ENCODE measurements around the gene SCUBE1. TPM values are rescaled to one million over a fixed set of nuclear protein-coding genes. Genes with fewer than 3 reads are reported as not detected.

Gene SCUBE1
- total RNA-seq, 1 experiment from 2014 or later: not detected

- DNase-seq: no peak
- H3K9me3 ChIP-seq (ENCODE audit: insufficient read depth, low read depth): no peaks in the 10 kb centered on the region
- CTCF ChIA-PET: no interaction called here
- no peak overlapping the region for H3K27ac ChIP-seq
- peaks cover 24% of the 10 kb centered on the region; the same call in 1 of the 2 replicates for H4K20me1 ChIP-seq (ENCODE audit: insufficient read depth)
- intact Hi-C loops (cut with micrococcal nuclease; ENCODE audit: unreplicated experiment): no loop called here
- peaks cover 11% of the 10 kb centered on the region for H3K4me1 ChIP-seq (replicated peaks; ENCODE audit: insufficient read depth)
- BruUV-seq (replicated peaks): no TSS peak
- no peak overlapping the region for H3K4me3 ChIP-seq
- peaks cover 19% of the 10 kb centered on the region; the same call in 1 of the 2 replicates for H3F3A ChIP-seq (ENCODE audit: insufficient read depth, low read depth)
- POLR2A ChIA-PET (ENCODE audit: unreplicated experiment): no interaction called here
- H2AFZ ChIP-seq: no peak overlapping the region
- H3K4me2 ChIP-seq: no peak overlapping the region
- 0 out of 2 replicates have a peak, but pooled peaks cover 1% of the 10 kb centered on the region for H3K79me2 ChIP-seq (ENCODE audit: low read depth)
- H3K36me3 ChIP-seq (ENCODE audit: low read depth): peaks cover 68% of the 10 kb centered on the region
- H3K9me2 ChIP-seq (ENCODE audit: insufficient read depth): no peaks in the 10 kb centered on the region
- H3K27me3 ChIP-seq (ENCODE audit: insufficient read depth, low read depth): no peaks in the 10 kb centered on the region
- TF ChIP-seq, protein P1, sequence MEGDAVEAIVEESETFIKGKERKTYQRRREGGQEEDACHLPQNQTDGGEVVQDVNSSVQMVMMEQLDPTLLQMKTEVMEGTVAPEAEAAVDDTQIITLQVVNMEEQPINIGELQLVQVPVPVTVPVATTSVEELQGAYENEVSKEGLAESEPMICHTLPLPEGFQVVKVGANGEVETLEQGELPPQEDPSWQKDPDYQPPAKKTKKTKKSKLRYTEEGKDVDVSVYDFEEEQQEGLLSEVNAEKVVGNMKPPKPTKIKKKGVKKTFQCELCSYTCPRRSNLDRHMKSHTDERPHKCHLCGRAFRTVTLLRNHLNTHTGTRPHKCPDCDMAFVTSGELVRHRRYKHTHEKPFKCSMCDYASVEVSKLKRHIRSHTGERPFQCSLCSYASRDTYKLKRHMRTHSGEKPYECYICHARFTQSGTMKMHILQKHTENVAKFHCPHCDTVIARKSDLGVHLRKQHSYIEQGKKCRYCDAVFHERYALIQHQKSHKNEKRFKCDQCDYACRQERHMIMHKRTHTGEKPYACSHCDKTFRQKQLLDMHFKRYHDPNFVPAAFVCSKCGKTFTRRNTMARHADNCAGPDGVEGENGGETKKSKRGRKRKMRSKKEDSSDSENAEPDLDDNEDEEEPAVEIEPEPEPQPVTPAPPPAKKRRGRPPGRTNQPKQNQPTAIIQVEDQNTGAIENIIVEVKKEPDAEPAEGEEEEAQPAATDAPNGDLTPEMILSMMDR (conservative IDR thresholded peaks at IDR 0.05): no peak
- TF ChIP-seq EZH2 (IDR thresholded peaks at IDR 0.05; ENCODE audit: low read depth): no peak
Measured at GRCh38 chr22:43174941-43175531, 168.1 kb downstream of the SCUBE1 start.

- no peaks in the 10 kb centered on the region for H3K9me2 ChIP-seq (ENCODE audit: insufficient read depth)
- H3K79me2 ChIP-seq (ENCODE audit: low read depth): no peaks in the 10 kb centered on the region
- no peak overlapping the region for H2AFZ ChIP-seq
- no peak overlapping the region for H3K4me3 ChIP-seq
- no TSS peak for BruUV-seq (replicated peaks)
- no peak for TF ChIP-seq EZH2 (IDR thresholded peaks at IDR 0.05; ENCODE audit: low read depth)
- TF ChIP-seq, protein P1 (conservative IDR thresholded peaks at IDR 0.05): no peak
- H3K27me3 ChIP-seq (ENCODE audit: insufficient read depth, low read depth): no peaks in the 10 kb centered on the region
- H3K27ac ChIP-seq: no peak overlapping the region
- no peak overlapping the region for H3K4me2 ChIP-seq
- CTCF ChIA-PET: interaction anchor here (0.5 kb wide), 1 partner anchor 937 kb away, joined by 4 read pairs; no protein-coding TSS in a partner anchor
- H3F3A ChIP-seq (ENCODE audit: insufficient read depth, low read depth): peaks cover 15% of the 10 kb centered on the region; the same call in 1 of the 2 replicates
- POLR2A ChIA-PET (ENCODE audit: unreplicated experiment): no interaction called here
- intact Hi-C loops (cut with micrococcal nuclease; ENCODE audit: unreplicated experiment): no loop called here
- peaks cover 17% of the 10 kb centered on the region; the same call in 1 of the 2 replicates for H4K20me1 ChIP-seq (ENCODE audit: insufficient read depth)
- no peak for DNase-seq
- H3K9me3 ChIP-seq (ENCODE audit: insufficient read depth, low read depth): no peaks in the 10 kb centered on the region
- peaks cover 11% of the 10 kb centered on the region for H3K4me1 ChIP-seq (replicated peaks; ENCODE audit: insufficient read depth)
- peaks cover 59% of the 10 kb centered on the region for H3K36me3 ChIP-seq (ENCODE audit: low read depth)
Measured at GRCh38 chr22:43173976-43174720, 169.0 kb downstream of the SCUBE1 start.

DNA sequence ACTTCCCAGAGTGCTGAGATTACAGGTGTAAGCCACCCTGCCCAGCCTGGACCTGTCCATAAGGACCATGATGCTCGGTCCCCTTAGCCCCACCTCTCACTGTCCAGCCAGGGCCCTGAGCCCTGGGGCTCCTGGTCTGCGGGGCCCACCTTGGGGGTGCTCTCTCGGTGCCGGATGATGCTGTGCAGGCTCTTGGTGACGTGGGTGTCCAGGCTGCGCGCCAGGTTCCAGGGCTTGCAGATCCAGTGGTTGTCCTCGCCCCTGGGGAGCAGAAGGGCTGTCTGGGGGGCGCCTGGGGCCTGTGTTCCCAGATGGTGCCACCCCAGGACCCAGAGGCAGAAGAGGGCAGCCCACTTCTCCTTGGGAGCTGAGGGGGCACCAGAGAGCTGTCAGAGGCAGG, 169.6 kb downstream of the SCUBE1 start:
- ChIA-PET POLR2A (ENCODE audit: unreplicated experiment) (no interaction called here), CTCF (interaction anchor here (0.5 kb wide), 1 partner anchor 937 kb away, joined by 4 read pairs; no protein-coding TSS in a partner anchor)
- Histone ChIP-seq H2AFZ (no peak overlapping the region), H3K79me2 (ENCODE audit: low read depth) (no peaks in the 10 kb centered on the region), H3K27ac (no peak overlapping the region), H3K4me1 (replicated peaks; ENCODE audit: insufficient read depth) (peaks cover 11% of the 10 kb centered on the region), H3K9me2 (ENCODE audit: insufficient read depth) (no peaks in the 10 kb centered on the region), H3K36me3 (ENCODE audit: low read depth) (peaks cover 54% of the 10 kb centered on the region), H3F3A (ENCODE audit: insufficient read depth, low read depth) (peaks cover 10% of the 10 kb centered on the region; the same call in 1 of the 2 replicates), H3K4me2 (no peak overlapping the region), H3K4me3 (no peak overlapping the region), H3K27me3 (ENCODE audit: insufficient read depth, low read depth) (no peaks in the 10 kb centered on the region), H4K20me1 (ENCODE audit: insufficient read depth) (peaks cover 12% of the 10 kb centered on the region; the same call in 1 of the 2 replicates), H3K9me3 (ENCODE audit: insufficient read depth, low read depth) (no peaks in the 10 kb centered on the region)
- no peak for DNase-seq
- TF ChIP-seq EZH2 (IDR thresholded peaks at IDR 0.05; ENCODE audit: low read depth): no peak
- TF ChIP-seq, protein P1 (conservative IDR thresholded peaks at IDR 0.05): no peak
- intact Hi-C loops (cut with micrococcal nuclease; ENCODE audit: unreplicated experiment): no loop called here
- no TSS peak for BruUV-seq (replicated peaks)

Measured in PC-9 (cell line).